Ovary (tissue), 3 donors: ENCODE data around the gene KCTD13.

Experiments used
- CTCF ChIP-seq, 3 donors: fragments of 450-650 bp in 2 of 3; fragments of 200-600 bp in 1 of 3; IDR thresholded peaks; one replicate each; pipeline versions ENCODE4 v1.5.1 to v1.8.0; 2016 to 2022; ENCODE audit warnings: antibody characterized with exemption in 3 of 3, mild to moderate bottlenecking in 1 of 3
- EP300 ChIP-seq: sonication (generic); formaldehyde crosslinking; IDR thresholded peaks from one replicate; pipeline ENCODE4 v1.6.1; 2017; ENCODE audit warnings: antibody characterized with exemption
- POLR2A ChIP-seq: fragments of 450-650 bp; IDR thresholded peaks from one replicate; pipeline ENCODE4 v1.6.1; 2017; ENCODE audit warnings: antibody characterized with exemption, mild to moderate bottlenecking, moderate library complexity
- donor health status: DM: no; HTN: no; CAD: no.

DNA sequence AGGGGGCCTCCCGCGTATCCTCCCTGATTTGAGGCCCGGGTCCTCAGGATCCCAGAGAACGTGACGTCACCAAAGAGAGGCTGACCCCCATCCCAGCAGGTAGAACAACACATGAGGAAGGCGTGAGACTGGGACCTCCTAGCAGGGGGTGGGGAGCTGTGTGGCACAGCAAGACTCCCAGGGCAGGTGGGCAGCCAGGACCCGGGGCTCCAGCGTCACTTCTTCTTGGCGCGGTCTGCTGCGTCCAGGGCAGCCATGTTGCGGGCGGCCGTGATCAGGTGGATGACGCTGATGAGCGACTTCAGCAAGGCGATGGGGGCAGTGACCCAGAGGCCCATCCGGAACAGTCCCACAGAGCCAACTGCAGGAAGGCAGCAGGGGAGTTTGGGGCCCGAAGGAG, 67.1 kb downstream of the KCTD13 start:
- TF ChIP-seq CTCF (IDR thresholded peaks at IDR 0.05), result no peak
- TF ChIP-seq EP300, result no peak
- TF ChIP-seq POLR2A, result no peak
